Suppressor macrophage treated with lipopolysaccharide for 4 hours (primary cell): Measurements from ENCODE around the gene OR2M5.

ENCODE experiments used
- DNase-seq: peaks from one replicate; pipeline ENCODE4 v3.0.0-alpha.2; 2020

OR2M5 gene

GRCh38 chr1:248144513-248145198 lies at the start of gene OR2M5:
OR2M5 (plus strand) TSS chr1:248145148; CDS start chr1:248145148, 0 bp downstream.
- no peak for DNase-seq

- no peak for DNase-seq
Measured at GRCh38 chr1:248098529-248098928, 46.4 kb upstream of the OR2M5 start.

GRCh38 chr1:248102847-248103246 lies 42.1 kb upstream of the OR2M5 start:
- DNase-seq: no peak

- no peak for DNase-seq
Measured at GRCh38 chr1:248111157-248111556, 33.8 kb upstream of the OR2M5 start.

- no peak for DNase-seq
Measured at GRCh38 chr1:248114890-248115289, 30.1 kb upstream of the OR2M5 start.

GRCh38 chr1:248127653-248128052 lies 17.3 kb upstream of the OR2M5 start:
- no peak for DNase-seq

GRCh38 chr1:248136811-248137210 lies 8.1 kb upstream of the OR2M5 start:
- no peak for DNase-seq

- DNase-seq: no peak
Measured at GRCh38 chr1:248140846-248141245, 4.1 kb upstream of the OR2M5 start.

GRCh38 chr1:248143311-248143710 lies 1.6 kb upstream of the OR2M5 start:
- no peak for DNase-seq

- DNase-seq: no peak
Measured at GRCh38 chr1:248152056-248152827, 7.3 kb downstream of the OR2M5 start.

GRCh38 chr1:248155927-248156326 lies 11.0 kb downstream of the OR2M5 start:
- DNase-seq: no peak

GRCh38 chr1:248158758-248159157 lies 13.8 kb downstream of the OR2M5 start:
- DNase-seq: no peak

GRCh38 chr1:248164031-248164430 lies 19.1 kb downstream of the OR2M5 start:
- DNase-seq: no peak

GRCh38 chr1:248165186-248165585 lies 20.2 kb downstream of the OR2M5 start:
- DNase-seq: no peak

GRCh38 chr1:248174521-248174920 lies 29.6 kb downstream of the OR2M5 start, which contains the start of gene OR2M2:
OR2M2 (plus strand) TSS chr1:248174821; CDS start chr1:248179986, 5,165 bp downstream.
- no peak for DNase-seq

GRCh38 chr1:248183996-248184395 lies 39.0 kb downstream of the OR2M5 start:
- DNase-seq: no peak

GRCh38 chr1:248187363-248187762 lies 42.4 kb downstream of the OR2M5 start:
- DNase-seq: no peak

- no peak for DNase-seq
Measured at GRCh38 chr1:248189026-248189425, 44.1 kb downstream of the OR2M5 start.

- no peak for DNase-seq
Measured at GRCh38 chr1:248194117-248194516, 49.2 kb downstream of the OR2M5 start.
